ENCODE results near the gene SPOCK3.
A peak's percentile ranks its signal among the peaks of the same experiment; 100 is the strongest.

SPOCK3 gene

DNA sequence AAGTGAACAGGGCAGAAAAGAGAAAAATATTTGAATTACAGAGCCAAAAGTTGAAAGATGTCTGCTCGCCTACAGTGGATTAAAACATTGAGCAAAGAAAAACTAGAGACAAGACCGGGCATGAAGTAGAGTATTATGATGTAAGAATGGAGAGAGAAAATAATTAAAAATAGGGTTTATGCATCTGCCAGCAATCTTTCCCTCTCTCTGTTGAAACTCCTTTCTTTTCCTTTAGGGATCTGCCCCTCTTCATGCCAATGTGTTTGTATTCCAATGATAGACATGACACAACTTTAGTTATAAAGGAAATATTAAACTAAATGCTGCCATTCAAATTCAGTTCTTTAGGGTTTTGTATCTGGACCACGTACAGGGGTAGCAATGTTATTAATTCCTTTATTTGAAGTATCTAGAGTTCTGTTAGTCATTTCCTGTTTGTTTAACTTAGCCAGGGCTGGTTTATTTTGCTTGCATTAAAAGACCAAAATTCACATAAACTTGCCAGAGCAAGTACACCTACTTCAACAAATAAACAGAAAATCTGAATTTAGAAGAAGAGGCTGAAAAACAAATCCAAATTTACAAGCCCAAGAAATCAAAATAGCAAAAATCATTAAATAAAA is 202.6 kb downstream of the SPOCK3 start:
- peak; percentile 55 for DNase-seq (ENCODE audit: low read depth)
- H3K4me3 ChIP-seq (replicated peaks; ENCODE audit: low read depth, low read length): no peak overlapping the region
- TF ChIP-seq CTCF (IDR thresholded peaks at IDR 0.05; ENCODE audit: low read length, missing control alignments): no peak

GRCh38 chr4:167028976-167029375 is 205.3 kb downstream of the SPOCK3 start:
- no peak for DNase-seq (ENCODE audit: low read depth)
- no peak for TF ChIP-seq CTCF (IDR thresholded peaks at IDR 0.05; ENCODE audit: low read length, missing control alignments)
- no peak overlapping the region for H3K4me3 ChIP-seq (replicated peaks; ENCODE audit: low read depth, low read length)

GRCh38 chr4:167025670-167026069 is 208.6 kb downstream of the SPOCK3 start:
- no peak overlapping the region for H3K4me3 ChIP-seq (replicated peaks; ENCODE audit: low read depth, low read length)
- no peak for DNase-seq (ENCODE audit: low read depth)
- TF ChIP-seq CTCF (IDR thresholded peaks at IDR 0.05; ENCODE audit: low read length, missing control alignments): no peak

DNA sequence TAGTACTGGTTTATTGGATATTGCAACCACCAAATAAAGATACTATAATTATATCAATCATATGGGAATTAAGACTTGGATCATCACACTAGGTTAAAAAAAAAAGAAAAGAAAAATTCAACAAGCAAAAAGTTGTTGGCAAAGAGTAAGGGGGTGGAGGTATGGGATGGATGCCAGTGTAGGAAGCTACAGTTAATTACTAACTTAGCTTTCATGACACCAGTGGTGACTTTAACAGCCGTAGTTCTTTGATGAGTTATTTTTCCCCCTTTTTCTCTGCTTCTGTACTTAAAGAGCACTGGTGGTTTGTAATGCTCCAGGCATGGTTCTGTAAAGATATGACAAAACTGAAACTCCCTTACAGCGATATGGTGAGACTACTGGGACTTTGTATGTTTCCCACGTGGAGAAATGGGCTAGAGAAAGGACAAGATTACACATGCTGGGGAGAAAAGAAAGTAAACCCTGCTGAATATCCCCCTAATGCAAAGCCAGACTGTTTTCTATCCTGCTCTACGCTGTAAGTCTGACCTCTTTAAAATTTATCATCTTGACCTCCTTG is 210.8 kb downstream of the SPOCK3 start:
- H3K4me3 ChIP-seq (replicated peaks; ENCODE audit: low read depth, low read length): no peak overlapping the region
- no peak for TF ChIP-seq CTCF (IDR thresholded peaks at IDR 0.05; ENCODE audit: low read length, missing control alignments)
- no peak for DNase-seq (ENCODE audit: low read depth)

DNA sequence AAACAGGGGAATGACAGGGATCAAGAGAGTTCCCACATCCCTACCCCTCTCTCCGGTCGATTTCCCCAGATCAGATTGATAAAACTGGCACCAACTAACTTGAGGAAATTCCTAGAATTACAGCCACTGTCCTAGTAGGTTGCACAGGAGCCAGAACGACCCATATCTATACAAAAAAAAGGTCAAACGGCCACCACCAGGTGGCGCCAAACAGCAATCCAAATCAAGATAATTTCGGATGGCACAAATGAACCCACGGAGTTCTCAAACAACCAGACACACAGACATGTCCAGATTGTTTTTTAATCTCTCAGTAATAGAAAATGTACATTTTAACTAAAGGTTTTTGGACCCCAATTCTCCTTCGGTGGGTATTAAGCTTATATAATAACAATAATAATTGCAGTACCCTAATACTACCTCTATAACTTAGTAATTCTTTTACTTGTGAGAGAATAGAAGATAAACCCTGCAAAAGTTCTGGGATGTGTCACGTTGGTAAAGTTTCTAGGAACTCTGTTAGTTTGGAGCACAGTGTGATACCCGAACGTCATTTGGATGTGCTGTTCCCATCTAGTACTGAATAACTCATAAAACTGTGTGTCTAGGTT is 212.6 kb downstream of the SPOCK3 start:
- no peak overlapping the region for H3K4me3 ChIP-seq (replicated peaks; ENCODE audit: low read depth, low read length)
- peak; percentile 82 for DNase-seq (ENCODE audit: low read depth)
- TF ChIP-seq CTCF (IDR thresholded peaks at IDR 0.05; ENCODE audit: low read length, missing control alignments): peak; percentile 68

GRCh38 chr4:167020410-167020809 is 213.9 kb downstream of the SPOCK3 start:
- peak; percentile 23 for DNase-seq (ENCODE audit: low read depth)
- TF ChIP-seq CTCF (IDR thresholded peaks at IDR 0.05; ENCODE audit: low read length, missing control alignments): peak; percentile 41
- H3K4me3 ChIP-seq (replicated peaks; ENCODE audit: low read depth, low read length): no peak overlapping the region
